Measurements from ENCODE around the gene GNG7.
A peak's percentile ranks its signal among the peaks of the same experiment; 100 is the strongest.

The GNG7 gene

DNA sequence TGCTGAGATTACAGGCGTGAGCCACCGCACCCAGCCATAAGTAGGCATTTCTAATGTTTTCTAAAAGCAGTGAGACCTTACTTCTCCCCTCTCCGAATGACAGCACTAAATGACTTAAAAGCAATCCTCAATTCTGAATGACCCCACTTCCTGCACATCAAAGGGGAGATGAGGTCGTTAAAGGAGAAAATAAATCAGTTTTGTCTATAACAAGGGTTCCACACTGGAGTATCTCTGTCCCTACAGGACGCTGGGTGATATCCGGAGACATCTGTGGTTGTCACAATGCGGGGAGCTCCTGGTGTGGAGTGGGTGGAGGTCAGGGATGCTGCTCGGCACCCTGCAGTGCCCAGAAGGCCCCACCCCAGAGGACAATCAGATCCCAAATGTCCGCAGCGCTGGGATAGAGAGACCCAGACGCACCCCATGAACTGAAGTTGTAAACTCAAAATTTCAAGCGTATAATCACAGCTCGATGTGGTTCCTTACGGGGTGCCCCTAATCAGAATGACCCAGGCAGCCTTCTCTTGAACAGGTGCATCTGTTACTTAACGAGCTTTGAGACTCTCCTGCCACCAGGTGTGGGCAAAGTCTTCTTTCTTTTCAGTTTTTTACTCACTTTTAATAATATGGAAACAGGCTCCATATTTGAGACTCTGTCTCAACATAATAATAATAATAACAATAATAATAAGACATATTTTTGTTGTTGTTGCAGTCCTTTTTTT is 2.9 kb downstream of the GNG7 start:
- peak overlapping the region; percentile 38 for H3K4me3 ChIP-seq (ENCODE audit: low read depth, low read length)
- DNase-seq (ENCODE audit: low read depth) = peak; percentile 36

DNA sequence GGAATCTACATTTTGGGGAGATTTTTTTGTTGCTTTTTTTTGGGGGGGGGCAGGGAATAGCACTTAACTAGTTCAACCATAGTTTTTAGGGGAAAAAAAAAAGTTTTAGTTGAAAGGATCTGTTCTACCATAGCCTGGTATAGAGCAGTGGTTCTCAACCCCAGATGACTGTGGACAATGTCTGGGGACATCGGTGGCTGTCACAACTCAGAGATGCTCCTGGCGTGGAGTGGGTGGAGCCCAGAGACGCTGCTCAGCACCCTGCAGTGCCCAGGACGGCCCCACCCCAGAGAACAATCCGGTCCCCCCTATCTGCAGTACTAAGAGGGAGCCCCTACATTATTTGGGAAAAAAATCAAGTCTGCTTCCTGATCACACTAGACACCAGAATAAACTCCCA is 8.3 kb downstream of the GNG7 start:
- TF ChIP-seq CTCF (IDR thresholded peaks at IDR 0.05; ENCODE audit: insufficient read depth, low read depth, low read length, missing control alignments) = no peak
- H3K4me3 ChIP-seq (ENCODE audit: low read depth, low read length) = no peak overlapping the region
- DNase-seq (ENCODE audit: low read depth) = no peak

More for the DNA sequence above, 2.9 kb downstream of the GNG7 start:
- TF ChIP-seq CTCF (IDR thresholded peaks at IDR 0.05; ENCODE audit: insufficient read depth, low read depth, low read length, missing control alignments) = no peak

DNA sequence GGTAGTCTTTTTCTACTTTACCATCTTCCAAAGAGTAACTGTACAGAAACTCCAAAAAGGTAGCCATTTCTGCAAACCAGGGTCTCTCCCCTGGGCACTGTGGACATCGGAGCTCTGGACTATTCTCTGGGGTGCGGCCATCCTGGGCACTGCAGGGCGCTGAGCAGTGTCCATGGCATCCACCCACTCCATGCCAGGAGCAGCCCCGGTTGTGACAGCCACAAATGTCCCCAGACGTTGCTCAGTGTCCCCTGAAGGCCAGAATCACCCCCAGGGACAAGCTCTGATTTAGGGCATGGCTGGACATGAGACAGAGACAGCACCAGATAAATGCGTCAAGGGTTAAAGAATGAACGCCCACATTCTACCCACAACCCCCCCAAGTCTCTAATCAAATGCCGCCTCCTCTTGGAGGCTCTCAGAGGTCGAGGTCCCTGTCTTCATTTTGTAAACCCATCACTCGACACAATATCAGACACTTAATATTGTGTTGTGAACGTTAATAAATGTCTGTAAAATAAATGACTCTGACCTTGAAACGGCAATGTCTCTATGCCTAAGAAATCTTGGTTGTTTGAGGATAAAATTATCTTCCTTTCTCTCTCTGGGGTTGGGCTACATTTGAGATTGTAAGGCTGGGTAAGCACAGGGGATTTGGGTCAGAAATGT is 8.9 kb downstream of the GNG7 start:
- TF ChIP-seq CTCF (IDR thresholded peaks at IDR 0.05; ENCODE audit: insufficient read depth, low read depth, low read length, missing control alignments) = no peak
- DNase-seq (ENCODE audit: low read depth) = no peak
- H3K4me3 ChIP-seq (ENCODE audit: low read depth, low read length) = no peak overlapping the region

DNA sequence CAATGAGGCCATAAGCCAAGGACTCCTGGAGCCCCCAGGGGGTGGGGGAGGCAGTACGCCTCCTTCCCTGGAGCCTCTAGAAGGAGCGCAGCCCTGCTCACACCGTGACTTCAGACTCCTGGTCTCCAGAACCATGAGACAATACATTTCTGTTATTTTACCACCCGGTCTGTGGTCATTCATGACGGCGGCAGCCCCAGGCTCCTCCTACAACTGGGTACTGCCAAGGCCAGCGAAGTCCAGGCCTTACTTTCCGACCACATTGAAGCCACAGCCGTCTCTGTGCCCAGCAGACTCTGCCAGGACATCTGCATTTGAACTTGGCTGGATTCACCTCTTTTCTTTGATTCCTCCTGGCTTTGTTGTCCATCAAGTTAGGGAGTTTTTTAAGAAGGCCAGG is 10.5 kb downstream of the GNG7 start:
- H3K4me3 ChIP-seq (ENCODE audit: low read depth, low read length) = no peak overlapping the region
- no peak for DNase-seq (ENCODE audit: low read depth)
- TF ChIP-seq CTCF (IDR thresholded peaks at IDR 0.05; ENCODE audit: insufficient read depth, low read depth, low read length, missing control alignments) = no peak

GRCh38 chr19:2690856-2691255 is 11.6 kb downstream of the GNG7 start:
- TF ChIP-seq CTCF (IDR thresholded peaks at IDR 0.05; ENCODE audit: insufficient read depth, low read depth, low read length, missing control alignments) = no peak
- no peak overlapping the region for H3K4me3 ChIP-seq (ENCODE audit: low read depth, low read length)
- DNase-seq (ENCODE audit: low read depth) = no peak

GRCh38 chr19:2686360-2686759 is 16.1 kb downstream of the GNG7 start:
- TF ChIP-seq CTCF (IDR thresholded peaks at IDR 0.05; ENCODE audit: insufficient read depth, low read depth, low read length, missing control alignments) = no peak
- H3K4me3 ChIP-seq (ENCODE audit: low read depth, low read length) = no peak overlapping the region
- no peak for DNase-seq (ENCODE audit: low read depth)
